HL-60 (cell line): ENCODE results near the gene CALHM6.

Source experiments
- DNase-seq, 2 experiments: peaks; one replicate each; pipeline ENCODE4 v3.0.0-alpha.2; 2010 to 2020; ENCODE audit warnings: low read depth in 1 of 2, low spot score in 1 of 2
- H3K27ac ChIP-seq: fragments of 250-450 bp; sonication (Bioruptor Pico); replicated peaks from 2 replicates; pipeline ENCODE4 v1.5.1; 2020; ENCODE audit warnings: mild to moderate bottlenecking, moderate library complexity
- H3K27me3 ChIP-seq: fragments of 250-450 bp; sonication (Bioruptor Pico); 2 replicates; pipeline ENCODE4 v1.5.1; 2021; ENCODE audit warnings: mild to moderate bottlenecking, moderate library complexity; ENCODE audit not compliant: insufficient read depth, poor library complexity, severe bottlenecking
- H3K4me3 ChIP-seq: replicated peaks from 2 replicates; pipeline ENCODE4 v1.5.1; 2011; ENCODE audit warnings: mild to moderate bottlenecking, control low read depth, low read length; ENCODE audit not compliant: insufficient read depth
- GABPA ChIP-seq: IDR thresholded peaks from 2 replicates; pipeline ENCODE4 v1.6.1; 2012; ENCODE audit warnings: low read depth
- POLR2AphosphoS5 ChIP-seq: IDR thresholded peaks from 2 replicates; pipeline ENCODE4 v1.6.1; 2012; ENCODE audit warnings: low read depth
- SPI1 ChIP-seq: IDR thresholded peaks from 2 replicates; pipeline ENCODE4 v1.6.1; 2012; ENCODE audit warnings: low read depth, mild to moderate bottlenecking, borderline replicate concordance
- TF ChIP-seq, protein P1 (sequence below): IDR thresholded peaks from 2 replicates; pipeline ENCODE4 v1.6.1; 2012; ENCODE audit warnings: low read depth; ENCODE audit not compliant: insufficient replicate concordance
- TF ChIP-seq, protein P2 (sequence below): IDR thresholded peaks from one replicate; pipeline ENCODE4 v1.5.1; 2011; ENCODE audit warnings: low read length, control low read depth, inconsistent platforms; ENCODE audit not compliant: insufficient read depth

Gene CALHM6

DNA sequence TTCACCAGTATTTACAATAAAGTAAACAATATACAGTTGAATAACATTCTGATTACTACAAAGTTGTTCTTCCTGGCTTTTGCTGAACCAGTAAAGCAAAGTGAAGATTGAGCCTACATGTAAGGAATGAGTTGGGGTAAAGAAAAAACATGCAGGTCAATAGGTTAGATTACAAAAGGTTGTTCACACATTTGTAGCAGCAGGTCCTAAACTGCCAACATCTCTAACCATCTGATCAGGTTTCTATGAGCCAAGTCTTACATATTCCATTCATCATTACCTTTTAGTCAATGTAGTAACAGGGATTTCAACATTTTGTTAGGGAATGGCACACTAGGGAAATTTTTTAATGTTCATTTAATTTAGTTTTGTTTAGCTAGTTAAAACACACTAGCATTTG lies 9.3 kb upstream of the CALHM6 start:
- no peaks in the 10 kb centered on the region for H3K27me3 ChIP-seq
- no peak for DNase-seq
- H3K27ac ChIP-seq = peak overlapping the region; percentile 50
- TF ChIP-seq SPI1 (no peak), POLR2AphosphoS5 (no peak), GABPA (no peak)
- TF ChIP-seq, protein P1, sequence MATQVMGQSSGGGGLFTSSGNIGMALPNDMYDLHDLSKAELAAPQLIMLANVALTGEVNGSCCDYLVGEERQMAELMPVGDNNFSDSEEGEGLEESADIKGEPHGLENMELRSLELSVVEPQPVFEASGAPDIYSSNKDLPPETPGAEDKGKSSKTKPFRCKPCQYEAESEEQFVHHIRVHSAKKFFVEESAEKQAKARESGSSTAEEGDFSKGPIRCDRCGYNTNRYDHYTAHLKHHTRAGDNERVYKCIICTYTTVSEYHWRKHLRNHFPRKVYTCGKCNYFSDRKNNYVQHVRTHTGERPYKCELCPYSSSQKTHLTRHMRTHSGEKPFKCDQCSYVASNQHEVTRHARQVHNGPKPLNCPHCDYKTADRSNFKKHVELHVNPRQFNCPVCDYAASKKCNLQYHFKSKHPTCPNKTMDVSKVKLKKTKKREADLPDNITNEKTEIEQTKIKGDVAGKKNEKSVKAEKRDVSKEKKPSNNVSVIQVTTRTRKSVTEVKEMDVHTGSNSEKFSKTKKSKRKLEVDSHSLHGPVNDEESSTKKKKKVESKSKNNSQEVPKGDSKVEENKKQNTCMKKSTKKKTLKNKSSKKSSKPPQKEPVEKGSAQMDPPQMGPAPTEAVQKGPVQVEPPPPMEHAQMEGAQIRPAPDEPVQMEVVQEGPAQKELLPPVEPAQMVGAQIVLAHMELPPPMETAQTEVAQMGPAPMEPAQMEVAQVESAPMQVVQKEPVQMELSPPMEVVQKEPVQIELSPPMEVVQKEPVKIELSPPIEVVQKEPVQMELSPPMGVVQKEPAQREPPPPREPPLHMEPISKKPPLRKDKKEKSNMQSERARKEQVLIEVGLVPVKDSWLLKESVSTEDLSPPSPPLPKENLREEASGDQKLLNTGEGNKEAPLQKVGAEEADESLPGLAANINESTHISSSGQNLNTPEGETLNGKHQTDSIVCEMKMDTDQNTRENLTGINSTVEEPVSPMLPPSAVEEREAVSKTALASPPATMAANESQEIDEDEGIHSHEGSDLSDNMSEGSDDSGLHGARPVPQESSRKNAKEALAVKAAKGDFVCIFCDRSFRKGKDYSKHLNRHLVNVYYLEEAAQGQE = no peak
- TF ChIP-seq, protein P2, sequence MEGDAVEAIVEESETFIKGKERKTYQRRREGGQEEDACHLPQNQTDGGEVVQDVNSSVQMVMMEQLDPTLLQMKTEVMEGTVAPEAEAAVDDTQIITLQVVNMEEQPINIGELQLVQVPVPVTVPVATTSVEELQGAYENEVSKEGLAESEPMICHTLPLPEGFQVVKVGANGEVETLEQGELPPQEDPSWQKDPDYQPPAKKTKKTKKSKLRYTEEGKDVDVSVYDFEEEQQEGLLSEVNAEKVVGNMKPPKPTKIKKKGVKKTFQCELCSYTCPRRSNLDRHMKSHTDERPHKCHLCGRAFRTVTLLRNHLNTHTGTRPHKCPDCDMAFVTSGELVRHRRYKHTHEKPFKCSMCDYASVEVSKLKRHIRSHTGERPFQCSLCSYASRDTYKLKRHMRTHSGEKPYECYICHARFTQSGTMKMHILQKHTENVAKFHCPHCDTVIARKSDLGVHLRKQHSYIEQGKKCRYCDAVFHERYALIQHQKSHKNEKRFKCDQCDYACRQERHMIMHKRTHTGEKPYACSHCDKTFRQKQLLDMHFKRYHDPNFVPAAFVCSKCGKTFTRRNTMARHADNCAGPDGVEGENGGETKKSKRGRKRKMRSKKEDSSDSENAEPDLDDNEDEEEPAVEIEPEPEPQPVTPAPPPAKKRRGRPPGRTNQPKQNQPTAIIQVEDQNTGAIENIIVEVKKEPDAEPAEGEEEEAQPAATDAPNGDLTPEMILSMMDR = no peak
- no peak overlapping the region for H3K4me3 ChIP-seq

DNA sequence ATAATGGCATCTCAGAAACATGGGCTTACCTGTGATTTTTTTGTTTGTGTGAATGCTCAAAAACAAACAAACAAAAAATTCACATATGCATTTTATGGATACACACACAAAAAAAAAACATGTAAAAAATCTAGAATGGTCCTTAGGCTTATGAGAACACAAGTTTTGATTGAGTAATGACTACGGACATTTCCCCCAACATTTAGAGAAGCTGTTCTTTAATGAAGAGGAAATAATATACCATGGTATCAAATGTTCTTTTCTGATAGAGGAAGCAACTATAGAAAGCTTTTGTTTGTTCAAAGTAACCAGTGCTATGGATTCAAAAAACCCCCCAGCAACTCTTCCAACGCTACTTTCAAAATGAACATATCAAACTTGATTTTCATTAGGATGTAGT lies 8.6 kb upstream of the CALHM6 start:
- Histone ChIP-seq H3K27me3 (no peaks in the 10 kb centered on the region), H3K4me3 (no peak overlapping the region), H3K27ac (no peak overlapping the region)
- no peak for DNase-seq
- TF ChIP-seq SPI1 = no peak
- TF ChIP-seq, protein P2 = no peak
- TF ChIP-seq POLR2AphosphoS5 = no peak
- no peak for TF ChIP-seq GABPA

DNA sequence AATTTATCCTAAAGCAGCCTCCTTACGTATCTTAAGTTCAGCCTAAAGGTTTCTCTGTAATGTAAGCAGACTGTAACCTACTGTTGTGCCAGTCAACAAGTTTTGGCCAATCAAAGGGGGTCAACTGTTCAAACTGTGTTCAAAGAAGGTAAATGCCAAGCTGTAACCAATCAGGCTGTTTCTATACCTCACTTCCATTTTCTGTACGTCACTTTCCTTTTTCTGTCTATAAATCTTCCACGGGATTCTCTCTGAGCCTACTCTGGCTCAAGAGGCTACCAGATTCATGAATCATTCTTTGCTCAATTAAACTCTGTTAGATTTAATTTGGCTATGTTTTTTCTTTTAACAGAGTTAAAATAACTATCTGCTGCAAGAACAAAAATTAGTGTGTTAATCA lies 5.1 kb upstream of the CALHM6 start:
- no peak overlapping the region for H3K4me3 ChIP-seq
- no peak overlapping the region for H3K27ac ChIP-seq
- TF ChIP-seq SPI1 (no peak), GABPA (no peak), POLR2AphosphoS5 (no peak)
- TF ChIP-seq, protein P1 = no peak
- TF ChIP-seq, protein P2 = no peak
- no peak for DNase-seq
- H3K27me3 ChIP-seq = no peaks in the 10 kb centered on the region

DNA sequence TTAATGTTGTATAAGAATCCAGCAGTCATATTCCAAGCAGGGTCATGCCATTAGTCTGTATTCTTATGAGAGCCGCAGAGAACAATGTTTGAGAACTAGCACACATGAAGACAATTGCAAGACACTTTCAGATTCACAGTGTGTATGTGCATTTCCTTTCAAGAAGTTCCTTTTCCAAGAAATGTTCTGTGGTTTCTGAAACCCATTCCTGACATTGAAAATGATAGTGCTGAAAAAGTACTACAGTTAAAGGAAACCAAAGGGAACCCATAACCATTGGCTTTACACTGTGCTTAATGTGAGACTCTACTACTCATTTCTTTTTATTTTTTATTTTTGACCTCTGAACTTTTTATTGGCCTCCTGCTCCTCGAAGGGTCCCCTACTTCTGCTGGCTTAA lies 4.2 kb upstream of the CALHM6 start:
- DNase-seq = no peak
- TF ChIP-seq, protein P2 = no peak
- TF ChIP-seq, protein P1 = no peak
- TF ChIP-seq POLR2AphosphoS5 = no peak
- TF ChIP-seq SPI1 = no peak
- TF ChIP-seq GABPA = no peak
- Histone ChIP-seq H3K27me3 (no peaks in the 10 kb centered on the region), H3K27ac (no peak overlapping the region), H3K4me3 (no peak overlapping the region)
